ENCODE data around the gene OR12D2.
A peak's percentile ranks its signal among the peaks of the same experiment; 100 is the strongest.
"Not testable (repeated sequence)": the region's sequence is repeated elsewhere in the genome, so short reads cannot be mapped to it uniquely, and the experiment has no call there.

OR12D2 gene, protein sequence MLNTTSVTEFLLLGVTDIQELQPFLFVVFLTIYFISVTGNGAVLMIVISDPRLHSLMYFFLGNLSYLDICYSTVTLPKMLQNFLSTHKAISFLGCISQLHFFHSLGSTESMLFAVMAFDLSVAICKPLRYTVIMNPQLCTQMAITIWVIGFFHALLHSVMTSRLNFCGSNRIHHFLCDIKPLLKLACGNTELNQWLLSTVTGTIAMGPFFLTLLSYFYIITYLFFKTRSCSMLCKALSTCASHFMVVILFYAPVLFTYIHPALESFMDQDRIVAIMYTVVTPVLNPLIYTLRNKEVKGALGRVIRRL

GRCh38 chr6:29395331-29395730 lies at the start of gene OR12D2:
Gene OR12D2, plus strand, starts transcription at chr6:29395631. Its CDS starts 1,069 bp downstream, at chr6:29396700.
- no peak for DNase-seq
- no peak for ATAC-seq

DNA sequence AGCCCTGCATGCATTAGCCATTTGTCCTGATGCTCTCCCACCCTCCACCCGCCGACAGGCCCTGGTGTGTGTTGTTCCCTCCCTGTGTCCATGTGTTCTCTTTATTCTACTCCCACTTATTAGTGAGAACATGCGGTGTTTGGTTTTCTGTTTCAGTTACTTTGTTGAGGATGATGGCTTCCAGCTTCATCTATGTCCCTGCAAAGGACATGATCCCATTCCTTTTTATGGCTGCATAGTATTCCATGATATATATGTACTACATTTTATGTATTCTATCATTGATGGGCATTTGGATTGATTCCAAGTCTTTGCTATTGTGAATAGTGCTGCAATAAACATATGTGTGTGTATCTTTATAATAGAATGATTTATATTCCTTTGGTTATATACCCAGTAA lies 46.1 kb upstream of the OR12D2 start:
- DNase-seq, ATAC-seq: not testable (repeated sequence)

DNA sequence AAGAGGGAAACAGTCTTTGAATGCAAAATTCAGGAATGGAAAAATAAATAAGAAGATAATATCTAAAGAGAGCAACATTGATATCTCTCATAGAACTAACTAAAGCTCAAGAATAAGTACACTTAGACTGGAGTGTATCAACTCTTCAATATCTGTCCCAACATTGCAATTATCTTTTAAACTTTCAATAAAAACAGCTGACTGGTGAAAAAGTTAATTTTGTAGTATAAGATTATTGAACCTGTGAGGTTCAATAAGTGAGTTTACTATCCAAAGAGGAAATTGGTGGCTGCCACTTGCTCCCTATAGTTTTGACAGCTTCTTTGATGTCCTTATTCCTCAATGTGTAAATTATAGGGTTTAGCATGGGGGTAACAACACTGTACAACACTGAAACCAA lies 40.5 kb upstream of the OR12D2 start:
- ATAC-seq (no peak), DNase-seq (no peak)

DNA sequence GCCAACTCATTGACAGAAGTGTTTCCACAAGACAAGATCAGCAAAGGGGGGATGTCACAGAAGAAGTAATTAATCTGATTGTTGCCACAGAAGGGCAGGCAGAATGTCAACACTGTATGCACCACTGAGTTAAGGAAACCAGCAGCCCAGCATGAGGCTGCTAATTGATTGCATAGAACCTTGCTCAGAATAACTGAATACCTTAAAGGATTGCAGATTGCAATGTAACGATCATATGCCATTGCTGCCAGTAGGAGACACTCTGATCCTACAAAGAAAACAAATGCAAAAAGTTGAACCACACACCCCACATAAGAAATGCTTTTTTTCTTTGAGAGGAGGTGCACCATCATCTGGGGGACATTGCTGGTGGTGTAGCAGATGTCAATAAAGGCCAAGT lies 39.8 kb upstream of the OR12D2 start:
- ATAC-seq (no peak), DNase-seq (no peak)

- ATAC-seq (no peak), DNase-seq (no peak)
Observed at GRCh38 chr6:29368765-29369164, 26.7 kb upstream of the OR12D2 start, which contains the start of gene OR5V1. Gene OR5V1, minus strand, starts transcription at chr6:29368865. Its CDS starts 12,670 bp downstream, at chr6:29356195.

DNA sequence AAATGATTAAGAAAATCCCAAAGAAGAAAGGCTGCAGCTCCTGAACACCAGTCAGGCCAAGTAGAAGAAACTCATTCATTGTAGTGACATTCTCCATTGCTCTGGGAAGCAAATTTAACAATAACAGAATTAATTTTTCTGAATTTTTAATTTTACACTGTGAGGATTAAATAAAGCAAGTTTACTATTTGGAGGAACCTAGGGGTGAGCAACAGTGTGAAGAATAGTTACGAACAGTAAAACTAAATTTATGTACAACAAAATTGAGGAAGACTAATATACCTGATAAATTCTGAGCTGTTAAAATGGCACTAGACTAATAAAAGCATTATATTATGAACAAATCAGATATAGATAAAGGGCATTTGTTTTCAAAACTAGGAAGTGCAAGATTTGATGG lies 20.2 kb upstream of the OR12D2 start, which contains the start of gene OR12D3:
Gene OR12D3, minus strand, starts transcription at position 101 of the 400 bp plus-strand sequence. Its CDS starts 4 bp downstream, at position 97.
- ATAC-seq (no peak), DNase-seq (no peak)

GRCh38 chr6:29376003-29376402 lies 19.4 kb upstream of the OR12D2 start:
- DNase-seq: no peak
- no peak for ATAC-seq

DNA sequence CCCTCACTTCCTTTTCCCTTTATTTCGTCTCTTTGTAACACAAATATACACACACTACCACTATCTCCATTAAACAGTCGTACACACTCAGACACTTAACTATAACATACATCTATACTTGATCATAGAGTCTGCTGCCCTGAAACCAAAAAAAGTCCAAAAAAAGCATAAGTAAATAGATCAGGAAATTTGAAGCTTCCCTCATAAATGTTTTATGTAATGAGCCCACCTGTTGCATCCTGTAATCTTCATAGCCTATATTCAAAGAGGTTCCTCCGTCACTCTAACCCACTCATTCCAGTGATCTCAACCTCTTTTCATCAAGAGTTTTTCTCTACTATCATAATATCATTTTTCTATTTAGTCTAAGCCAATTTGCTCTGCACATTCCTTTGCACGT lies 6.9 kb upstream of the OR12D2 start:
- DNase-seq (no peak), ATAC-seq (no peak)

- no peak for DNase-seq
- ATAC-seq: no peak
Observed at GRCh38 chr6:29399525-29399924, 4.1 kb downstream of the OR12D2 start.

GRCh38 chr6:29403801-29404200 lies 8.4 kb downstream of the OR12D2 start:
- no peak for ATAC-seq
- no peak for DNase-seq

- ATAC-seq (no peak), DNase-seq (no peak)
Observed at GRCh38 chr6:29414588-29414987, 19.2 kb downstream of the OR12D2 start, which contains the start of gene OR12D1. Gene OR12D1, plus strand, starts transcription at chr6:29414928.

- DNase-seq: no peak
- ATAC-seq: no peak
Observed at GRCh38 chr6:29419516-29419915, 24.1 kb downstream of the OR12D2 start.

DNA sequence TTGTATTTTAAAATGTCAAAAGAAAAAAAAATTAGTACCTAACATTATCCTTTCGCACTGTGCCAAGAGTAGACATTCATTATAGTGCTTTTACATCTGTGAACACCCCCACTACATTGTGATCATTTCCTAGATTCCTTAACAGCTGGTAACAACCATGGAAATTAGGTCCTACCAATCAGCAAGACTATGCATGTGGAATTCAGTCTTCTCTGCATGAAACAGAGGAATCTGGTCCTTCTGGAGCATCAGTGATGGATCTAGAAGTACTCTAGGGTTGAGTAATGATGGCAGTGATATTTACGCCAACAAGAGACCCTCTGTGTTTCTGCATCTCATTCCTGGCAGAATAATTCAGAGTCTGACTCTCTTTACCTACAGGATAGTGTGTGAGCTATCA lies 28.7 kb downstream of the OR12D2 start:
- ATAC-seq (no peak), DNase-seq (no peak)

DNA sequence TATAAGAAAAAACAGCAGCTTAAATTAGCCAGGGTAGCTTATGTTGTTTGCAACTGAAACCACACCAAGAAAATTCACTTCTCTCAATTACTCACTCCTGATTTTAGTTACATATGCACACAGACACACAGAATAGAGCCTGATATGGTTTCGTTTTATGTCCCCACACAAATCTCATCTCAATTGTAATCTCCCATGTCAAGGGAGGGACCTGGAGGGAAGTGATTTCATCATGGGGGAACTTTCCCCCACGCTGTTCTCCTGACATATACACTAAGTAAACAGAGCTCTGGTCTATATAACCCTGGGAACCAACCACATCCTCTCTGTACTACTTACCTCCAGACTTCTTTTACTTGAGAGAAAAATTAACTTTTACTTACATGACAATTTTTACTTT lies 29.1 kb downstream of the OR12D2 start:
- DNase-seq (no peak), ATAC-seq (peak; percentile 32)

DNA sequence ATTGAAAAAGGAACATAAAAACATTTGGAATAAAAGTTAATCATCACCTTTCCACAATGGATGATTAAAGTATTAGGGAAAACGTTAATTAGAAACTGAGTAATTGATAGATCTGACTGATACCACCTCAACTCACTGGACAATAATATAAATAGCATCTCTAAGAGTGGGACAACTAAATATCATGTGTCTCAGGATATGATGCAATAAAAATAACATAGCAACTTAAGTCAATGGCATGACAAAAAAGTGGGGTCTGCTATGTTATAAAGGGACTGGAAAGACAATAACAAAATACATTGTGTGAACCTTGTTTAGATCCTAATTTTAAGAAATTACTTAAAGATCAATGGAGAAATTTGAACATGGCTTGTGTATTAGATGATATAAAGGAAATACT lies 29.6 kb downstream of the OR12D2 start:
- ATAC-seq (no peak), DNase-seq (no peak)

- ATAC-seq: no peak
- no peak for DNase-seq
Observed at GRCh38 chr6:29426654-29427053, 31.2 kb downstream of the OR12D2 start.

GRCh38 chr6:29436730-29437129 lies 41.3 kb downstream of the OR12D2 start:
- not testable (repeated sequence) for ATAC-seq, DNase-seq

- no peak for DNase-seq
- ATAC-seq: no peak
Observed at GRCh38 chr6:29439006-29439405, 43.6 kb downstream of the OR12D2 start, which contains the start of gene OR10C1. Gene OR10C1, plus strand, starts transcription at chr6:29439306. Its CDS starts 710 bp downstream, at chr6:29440016.

DNA sequence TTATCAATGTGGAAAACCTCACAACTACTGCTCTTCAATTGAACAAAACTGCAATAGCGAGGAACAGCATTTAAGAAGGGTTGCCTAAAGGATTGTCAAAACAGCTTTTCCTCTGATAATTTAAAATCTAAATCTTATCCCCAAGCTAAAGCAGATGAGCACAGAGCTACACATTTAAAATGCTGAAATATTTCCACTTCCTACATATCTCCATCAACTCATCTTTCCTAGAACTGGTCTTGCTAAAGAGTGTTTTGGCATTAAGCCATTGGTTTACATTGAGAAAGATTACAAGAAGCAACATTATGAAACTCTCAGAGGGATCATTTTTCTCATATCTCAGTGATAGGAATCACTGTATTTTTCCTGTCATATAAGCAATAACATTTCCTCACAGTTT lies 47.3 kb downstream of the OR12D2 start:
- DNase-seq (no peak), ATAC-seq (no peak)

DNA sequence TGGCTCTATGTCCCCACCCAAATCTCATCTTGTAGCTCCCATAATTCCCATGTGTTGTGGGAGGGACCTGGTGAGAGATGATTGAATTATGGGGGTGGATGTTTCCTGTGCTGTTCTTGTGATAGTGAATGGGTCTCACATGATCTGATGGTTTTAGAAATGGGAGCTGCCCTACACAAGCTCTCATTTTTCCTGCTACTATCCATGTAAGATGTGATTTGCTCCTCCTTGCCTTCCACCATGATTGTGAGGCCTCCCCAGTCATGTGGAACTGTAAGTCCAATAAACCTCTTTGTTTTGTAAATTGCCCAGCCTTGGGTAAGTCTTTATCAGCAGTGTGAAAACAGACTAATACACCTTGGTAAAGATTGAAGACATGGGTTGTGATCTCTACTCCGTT lies 48.6 kb downstream of the OR12D2 start:
- DNase-seq, ATAC-seq: not testable (repeated sequence)
